Neutrophil (primary cell): ENCODE measurements around the gene KDM2B.

Source experiments
- H3K27ac ChIP-seq: fragments of 200-600 bp; sonication (generic); 2 replicates; pipeline ENCODE4 v1.5.1; 2016; ENCODE audit warnings: mild to moderate bottlenecking, moderate library complexity
- H3K27me3 ChIP-seq: fragments of 200-600 bp; sonication (generic); 2 replicates; pipeline ENCODE4 v1.6.0; 2016; ENCODE audit warnings: mild to moderate bottlenecking
- H3K36me3 ChIP-seq: fragments of 200-600 bp; sonication (generic); 2 replicates; pipeline ENCODE4 v1.5.1; 2017
- H3K4me1 ChIP-seq, 2 experiments: fragments of 200-600 bp in 1 of 2; sonication (generic) in 1 of 2; 1 replicate in 1 of 2; 2 replicates in 1 of 2; pipeline versions ENCODE4 v1.5.1 to v1.6.1; 2013 to 2016; ENCODE audit warnings: low read depth in 1 of 2, low read length in 1 of 2, mild to moderate bottlenecking in 1 of 2, moderate library complexity in 1 of 2; ENCODE audit not compliant: control insufficient read depth in 1 of 2, insufficient read depth in 1 of 2
- H3K4me3 ChIP-seq, 2 experiments: fragments of 200-600 bp in 1 of 2; sonication (generic) in 1 of 2; 1 replicate in 1 of 2; 2 replicates in 1 of 2; pipeline ENCODE4 v1.5.1; 2013 to 2016; ENCODE audit warnings: low read depth in 1 of 2, low read length in 1 of 2, mild to moderate bottlenecking in 1 of 2, moderate library complexity in 1 of 2
- H3K9me3 ChIP-seq: fragments of 200-600 bp; sonication (generic); 2 replicates; pipeline ENCODE4 v1.5.1; 2016
- TF ChIP-seq, protein P1 (sequence below): fragments of 200-600 bp; sonication (generic); IDR thresholded peaks from 2 replicates; pipeline ENCODE4 v1.5.1; 2016; ENCODE audit warnings: antibody characterized with exemption

KDM2B gene

DNA sequence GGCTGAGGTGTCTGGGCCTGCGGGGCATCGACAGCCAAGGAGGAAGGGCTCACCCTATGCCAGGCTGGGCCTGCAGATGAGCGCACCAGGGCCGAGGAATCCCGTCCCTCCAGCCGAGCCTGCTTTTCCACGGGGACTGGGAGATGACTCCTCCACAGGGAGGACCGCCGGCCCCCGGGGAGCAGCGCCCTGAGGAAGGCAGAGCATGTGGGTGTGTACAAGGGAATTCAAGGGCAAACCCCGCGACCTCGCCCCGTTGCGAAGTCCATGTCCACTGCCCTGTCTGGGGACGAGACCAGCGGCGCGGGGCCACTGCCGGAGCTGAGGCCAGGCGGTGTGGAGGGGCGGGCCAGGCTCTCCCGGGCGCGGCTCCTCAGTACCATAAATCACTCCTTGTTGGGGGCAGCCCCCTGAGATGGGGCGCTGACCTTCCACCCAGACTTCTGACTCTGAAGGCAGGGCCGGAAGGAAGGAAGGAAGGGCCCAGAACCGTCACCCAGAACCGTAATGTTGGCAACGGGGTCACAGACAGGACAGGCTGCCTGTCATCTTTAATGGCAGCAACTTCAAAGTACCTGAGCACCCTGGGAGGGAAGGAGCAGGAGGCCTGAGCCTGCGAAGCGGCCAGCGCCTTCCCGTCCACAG is 128.4 kb downstream of the KDM2B start:
- Histone ChIP-seq H3K27me3 (no peaks in the 10 kb centered on the region), H3K9me3 (no peaks in the 10 kb centered on the region), H3K4me1 (peaks cover 15 to 23% of the 10 kb centered on the region in 2 experiments), H3K4me3 (no peak overlapping the region), H3K27ac (peak overlapping the region; percentile 22), H3K36me3 (no peaks in the 10 kb centered on the region)
- TF ChIP-seq, protein P1, sequence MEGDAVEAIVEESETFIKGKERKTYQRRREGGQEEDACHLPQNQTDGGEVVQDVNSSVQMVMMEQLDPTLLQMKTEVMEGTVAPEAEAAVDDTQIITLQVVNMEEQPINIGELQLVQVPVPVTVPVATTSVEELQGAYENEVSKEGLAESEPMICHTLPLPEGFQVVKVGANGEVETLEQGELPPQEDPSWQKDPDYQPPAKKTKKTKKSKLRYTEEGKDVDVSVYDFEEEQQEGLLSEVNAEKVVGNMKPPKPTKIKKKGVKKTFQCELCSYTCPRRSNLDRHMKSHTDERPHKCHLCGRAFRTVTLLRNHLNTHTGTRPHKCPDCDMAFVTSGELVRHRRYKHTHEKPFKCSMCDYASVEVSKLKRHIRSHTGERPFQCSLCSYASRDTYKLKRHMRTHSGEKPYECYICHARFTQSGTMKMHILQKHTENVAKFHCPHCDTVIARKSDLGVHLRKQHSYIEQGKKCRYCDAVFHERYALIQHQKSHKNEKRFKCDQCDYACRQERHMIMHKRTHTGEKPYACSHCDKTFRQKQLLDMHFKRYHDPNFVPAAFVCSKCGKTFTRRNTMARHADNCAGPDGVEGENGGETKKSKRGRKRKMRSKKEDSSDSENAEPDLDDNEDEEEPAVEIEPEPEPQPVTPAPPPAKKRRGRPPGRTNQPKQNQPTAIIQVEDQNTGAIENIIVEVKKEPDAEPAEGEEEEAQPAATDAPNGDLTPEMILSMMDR: no peak

DNA sequence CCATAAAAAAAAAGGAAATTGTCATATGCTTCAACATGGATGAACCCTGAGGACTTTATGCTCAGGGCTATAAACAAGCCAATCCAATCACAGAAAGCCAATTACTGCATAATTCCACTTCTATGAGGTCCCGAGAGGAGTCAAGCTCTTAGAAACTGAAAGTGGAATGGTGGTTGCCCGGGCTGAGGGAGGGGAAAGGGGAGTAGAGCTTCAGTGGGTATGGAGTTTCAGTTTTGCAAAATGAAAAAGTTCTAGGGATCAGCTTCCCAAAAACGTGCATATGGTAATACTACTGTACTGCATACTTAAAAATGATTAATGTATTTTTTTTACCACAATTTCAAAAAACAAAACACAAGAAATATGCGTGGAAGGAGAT is 128.9 kb downstream of the KDM2B start:
- TF ChIP-seq, protein P1: no peak
- Histone ChIP-seq H3K27me3 (no peaks in the 10 kb centered on the region), H3K4me3 (no peak overlapping the region), H3K4me1 (peaks cover 15 to 23% of the 10 kb centered on the region in 2 experiments), H3K27ac (peak overlapping the region; percentile 22), H3K36me3 (no peaks in the 10 kb centered on the region), H3K9me3 (no peaks in the 10 kb centered on the region)

DNA sequence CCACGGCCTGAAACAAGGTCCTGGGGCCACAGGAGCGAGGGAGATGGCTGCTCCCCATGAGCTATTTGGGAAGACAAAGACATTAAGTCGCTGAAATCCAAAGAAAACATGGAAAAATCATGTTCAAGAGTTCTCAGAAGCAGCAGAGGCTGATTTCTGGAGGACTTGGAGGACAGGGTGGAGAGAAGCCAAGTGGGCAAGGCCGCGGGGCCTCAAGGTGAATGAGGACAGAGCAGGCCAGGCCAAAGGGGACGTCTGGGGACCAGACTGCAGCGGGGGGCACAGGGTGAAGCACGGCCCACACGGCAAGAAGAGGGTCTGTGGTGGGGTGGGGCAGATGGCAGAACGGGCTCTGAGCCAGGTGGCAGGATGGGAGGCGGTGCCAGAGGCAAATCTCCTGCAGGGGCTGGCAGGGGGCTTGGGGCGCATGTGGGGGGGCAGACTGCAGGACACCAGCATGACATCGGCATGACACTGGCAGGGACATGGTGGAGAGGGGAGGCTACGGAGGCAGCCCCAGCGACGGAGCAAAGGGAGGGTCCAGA is 132.0 kb downstream of the KDM2B start:
- Histone ChIP-seq H3K4me3 (no peak overlapping the region), H3K4me1 (peaks cover 15 to 23% of the 10 kb centered on the region in 2 experiments), H3K36me3 (no peaks in the 10 kb centered on the region), H3K27me3 (no peaks in the 10 kb centered on the region), H3K27ac (no peak overlapping the region), H3K9me3 (no peaks in the 10 kb centered on the region)
- TF ChIP-seq, protein P1: no peak

DNA sequence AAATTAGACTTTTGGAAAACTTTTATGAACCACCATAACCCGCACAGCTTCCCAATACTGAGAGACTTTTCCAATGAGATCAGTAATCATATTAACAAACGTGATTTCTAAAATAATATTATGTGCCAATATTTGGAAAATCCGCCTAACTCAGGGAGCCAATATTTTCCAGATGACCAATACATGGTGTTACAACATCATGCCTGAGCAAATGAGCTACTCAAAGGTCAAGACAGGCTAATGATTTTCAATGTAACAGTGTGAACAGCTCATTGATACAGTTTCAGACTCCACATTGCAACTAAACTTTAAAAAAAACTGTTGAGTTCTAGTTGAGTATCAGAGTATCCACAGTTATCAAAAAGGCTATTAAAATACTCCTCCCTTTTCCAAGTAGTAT is 134.1 kb downstream of the KDM2B start:
- TF ChIP-seq, protein P1: no peak
- Histone ChIP-seq H3K36me3 (no peaks in the 10 kb centered on the region), H3K4me1 (peaks cover 13 to 18% of the 10 kb centered on the region in 2 experiments), H3K27ac (no peak overlapping the region), H3K9me3 (no peaks in the 10 kb centered on the region), H3K4me3 (no peak overlapping the region), H3K27me3 (no peaks in the 10 kb centered on the region)

DNA sequence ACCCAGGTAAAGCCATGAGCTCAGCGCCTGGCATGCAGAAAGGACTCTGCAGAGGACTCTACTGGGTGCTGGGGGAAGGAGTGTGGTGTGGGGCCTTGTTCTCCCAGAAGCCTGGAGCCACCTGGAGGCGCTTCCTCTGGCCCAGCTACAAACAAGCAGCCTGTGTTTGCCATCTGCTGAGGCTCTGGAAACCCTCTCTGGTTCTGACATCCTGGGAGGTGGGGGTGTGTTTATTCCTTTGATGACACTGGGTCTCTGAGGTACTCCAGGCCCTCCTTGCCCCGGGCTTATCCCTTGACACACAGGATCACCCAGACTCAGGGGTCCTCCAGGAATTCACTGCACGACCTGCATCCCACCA is 136.0 kb downstream of the KDM2B start:
- Histone ChIP-seq H3K4me3 (no peak overlapping the region), H3K9me3 (no peaks in the 10 kb centered on the region), H3K4me1 (peaks cover 0 to 4% of the 10 kb centered on the region in 2 experiments), H3K36me3 (peaks cover 4% of the 10 kb centered on the region), H3K27me3 (no peaks in the 10 kb centered on the region), H3K27ac (no peak overlapping the region)
- TF ChIP-seq, protein P1: no peak
